Measurements from ENCODE around the gene EPB42. TPM values are rescaled to one million over a fixed set of nuclear protein-coding genes. Genes with fewer than 3 reads are reported as not detected.

Gene EPB42
- total RNA-seq, 1 experiment from 2014 or later: 0.10 TPM

DNA sequence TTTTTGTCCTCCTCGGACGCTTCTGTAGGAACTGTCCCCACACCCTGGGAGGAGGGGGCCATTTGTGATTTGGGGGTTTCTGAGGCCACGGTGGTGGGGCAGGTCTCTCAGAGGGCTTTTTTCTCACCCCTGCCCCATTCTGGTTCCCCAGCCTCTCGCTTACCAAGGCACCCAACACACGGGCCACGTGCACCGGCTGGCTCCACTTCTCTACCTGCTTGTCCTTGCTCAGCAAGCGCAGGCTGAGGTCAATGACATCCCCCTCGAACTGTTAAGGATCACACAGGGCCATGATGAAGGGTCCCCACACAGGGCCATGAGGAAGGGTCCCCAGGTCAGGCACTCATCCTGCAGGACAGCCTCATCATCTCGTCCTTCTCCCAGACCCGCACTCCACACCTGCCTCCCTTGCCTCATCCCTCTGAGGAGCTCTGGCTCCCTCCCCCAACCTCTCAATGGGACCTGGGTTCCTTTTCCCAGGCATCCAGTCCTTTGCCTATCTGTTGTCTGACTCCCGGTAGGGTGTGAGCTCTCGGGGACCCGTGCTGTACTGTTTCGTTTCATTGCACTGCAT is 10.6 kb downstream of the EPB42 start:
- ChIA-PET POLR2A (no interaction called here), CTCF (interaction anchor here (1.9 kb wide), 1 partner anchor 75 kb away, joined by 6 read pairs; no protein-coding TSS in a partner anchor)
- intact Hi-C loops (cut with micrococcal nuclease; ENCODE audit: unreplicated experiment): no loop called here

DNA sequence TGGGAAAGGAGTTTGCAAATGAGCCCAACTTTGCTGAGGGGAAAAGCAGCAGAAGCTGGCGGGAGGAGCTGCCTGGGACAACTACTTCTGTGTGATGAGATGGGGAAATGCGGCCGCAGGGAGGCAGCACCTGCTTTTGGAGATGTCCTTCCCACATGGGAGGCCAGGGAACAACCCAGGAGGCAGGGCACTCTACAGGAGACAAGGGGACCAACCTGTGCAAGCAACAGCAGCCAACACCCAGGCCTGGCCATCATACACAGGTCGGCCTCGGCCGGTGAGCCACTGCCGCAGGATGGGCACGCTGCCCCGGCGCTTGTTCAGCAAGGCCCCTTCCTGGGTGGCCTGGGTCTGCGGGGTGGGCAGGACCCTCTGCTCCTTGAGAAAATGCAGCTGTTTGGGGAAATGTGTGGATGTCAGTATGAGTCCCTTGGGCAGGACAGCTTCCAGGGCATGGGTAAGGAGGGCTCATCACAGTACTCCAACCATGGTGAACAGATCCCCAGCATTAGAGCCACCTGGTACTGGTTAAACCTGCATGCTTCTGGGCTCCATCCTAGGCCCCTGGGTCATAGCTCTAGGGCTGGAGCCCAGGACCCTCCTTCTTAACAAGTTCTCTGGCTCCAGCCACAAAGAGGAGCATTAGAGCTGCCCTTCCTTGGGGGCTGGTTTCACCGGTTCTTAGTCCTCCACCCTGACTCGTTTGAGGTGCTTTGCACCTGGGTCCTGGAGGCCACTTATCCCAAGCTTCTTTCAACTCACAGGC is 11.6 kb downstream of the EPB42 start:
- no peaks in the 10 kb centered on the region for H3K9me3 ChIP-seq (ENCODE audit: control insufficient read depth, insufficient read depth, low read depth, low read length)
- no peak overlapping the region for H3K4me3 ChIP-seq (ENCODE audit: low read depth in 2 of 2, low read length in 2 of 2)
- TF ChIP-seq, protein P1, sequence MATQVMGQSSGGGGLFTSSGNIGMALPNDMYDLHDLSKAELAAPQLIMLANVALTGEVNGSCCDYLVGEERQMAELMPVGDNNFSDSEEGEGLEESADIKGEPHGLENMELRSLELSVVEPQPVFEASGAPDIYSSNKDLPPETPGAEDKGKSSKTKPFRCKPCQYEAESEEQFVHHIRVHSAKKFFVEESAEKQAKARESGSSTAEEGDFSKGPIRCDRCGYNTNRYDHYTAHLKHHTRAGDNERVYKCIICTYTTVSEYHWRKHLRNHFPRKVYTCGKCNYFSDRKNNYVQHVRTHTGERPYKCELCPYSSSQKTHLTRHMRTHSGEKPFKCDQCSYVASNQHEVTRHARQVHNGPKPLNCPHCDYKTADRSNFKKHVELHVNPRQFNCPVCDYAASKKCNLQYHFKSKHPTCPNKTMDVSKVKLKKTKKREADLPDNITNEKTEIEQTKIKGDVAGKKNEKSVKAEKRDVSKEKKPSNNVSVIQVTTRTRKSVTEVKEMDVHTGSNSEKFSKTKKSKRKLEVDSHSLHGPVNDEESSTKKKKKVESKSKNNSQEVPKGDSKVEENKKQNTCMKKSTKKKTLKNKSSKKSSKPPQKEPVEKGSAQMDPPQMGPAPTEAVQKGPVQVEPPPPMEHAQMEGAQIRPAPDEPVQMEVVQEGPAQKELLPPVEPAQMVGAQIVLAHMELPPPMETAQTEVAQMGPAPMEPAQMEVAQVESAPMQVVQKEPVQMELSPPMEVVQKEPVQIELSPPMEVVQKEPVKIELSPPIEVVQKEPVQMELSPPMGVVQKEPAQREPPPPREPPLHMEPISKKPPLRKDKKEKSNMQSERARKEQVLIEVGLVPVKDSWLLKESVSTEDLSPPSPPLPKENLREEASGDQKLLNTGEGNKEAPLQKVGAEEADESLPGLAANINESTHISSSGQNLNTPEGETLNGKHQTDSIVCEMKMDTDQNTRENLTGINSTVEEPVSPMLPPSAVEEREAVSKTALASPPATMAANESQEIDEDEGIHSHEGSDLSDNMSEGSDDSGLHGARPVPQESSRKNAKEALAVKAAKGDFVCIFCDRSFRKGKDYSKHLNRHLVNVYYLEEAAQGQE (IDR thresholded peaks at IDR 0.05; ENCODE audit: insufficient read depth in 1 of 2, low read depth in 2 of 2, low read length in 1 of 2): no peak
- TF ChIP-seq, protein P2, sequence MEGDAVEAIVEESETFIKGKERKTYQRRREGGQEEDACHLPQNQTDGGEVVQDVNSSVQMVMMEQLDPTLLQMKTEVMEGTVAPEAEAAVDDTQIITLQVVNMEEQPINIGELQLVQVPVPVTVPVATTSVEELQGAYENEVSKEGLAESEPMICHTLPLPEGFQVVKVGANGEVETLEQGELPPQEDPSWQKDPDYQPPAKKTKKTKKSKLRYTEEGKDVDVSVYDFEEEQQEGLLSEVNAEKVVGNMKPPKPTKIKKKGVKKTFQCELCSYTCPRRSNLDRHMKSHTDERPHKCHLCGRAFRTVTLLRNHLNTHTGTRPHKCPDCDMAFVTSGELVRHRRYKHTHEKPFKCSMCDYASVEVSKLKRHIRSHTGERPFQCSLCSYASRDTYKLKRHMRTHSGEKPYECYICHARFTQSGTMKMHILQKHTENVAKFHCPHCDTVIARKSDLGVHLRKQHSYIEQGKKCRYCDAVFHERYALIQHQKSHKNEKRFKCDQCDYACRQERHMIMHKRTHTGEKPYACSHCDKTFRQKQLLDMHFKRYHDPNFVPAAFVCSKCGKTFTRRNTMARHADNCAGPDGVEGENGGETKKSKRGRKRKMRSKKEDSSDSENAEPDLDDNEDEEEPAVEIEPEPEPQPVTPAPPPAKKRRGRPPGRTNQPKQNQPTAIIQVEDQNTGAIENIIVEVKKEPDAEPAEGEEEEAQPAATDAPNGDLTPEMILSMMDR (IDR thresholded peaks at IDR 0.05): no peak; the same call in 1 of the 2 replicates
- TF ChIP-seq SIN3A (IDR thresholded peaks at IDR 0.05; ENCODE audit: borderline replicate concordance, insufficient read depth, low read depth, low read length): no peak
- ATAC-seq: peak; percentile 76
- ChIA-PET CTCF (interaction anchor here (0.6 to 2.4 kb wide), 3 partner anchors 16 to 76 kb away, joined by 4 to 9 read pairs (median 6); no protein-coding TSS in a partner anchor), POLR2A (no interaction called here)
- DNase-seq (ENCODE audit: low read depth, low spot score): no peak
- in situ Hi-C loops (cut with HindIII; ENCODE audit: low pct_unique_long_range_greater_than_20kb, low sequenced_read_pairs): no loop called here
- H3K4me1 ChIP-seq (ENCODE audit: control insufficient read depth, insufficient read depth, low read length): no peaks in the 10 kb centered on the region
- intact Hi-C loops (cut with micrococcal nuclease; ENCODE audit: unreplicated experiment): no loop called here
- peaks cover 3% of the 10 kb centered on the region; the same call in 1 of the 2 replicates for H3K27me3 ChIP-seq (ENCODE audit: control insufficient read depth, insufficient read depth, low read length)
- no peak overlapping the region for H3K27ac ChIP-seq (ENCODE audit: low read length)
- BruUV-seq (replicated peaks): no TSS peak
- H3K36me3 ChIP-seq (ENCODE audit: control insufficient read depth, insufficient read depth, low read length): no peaks in the 10 kb centered on the region

More for the DNA sequence above, 10.6 kb downstream of the EPB42 start:
- no peak for TF ChIP-seq TCF7L2 (IDR thresholded peaks at IDR 0.05; ENCODE audit: low read depth, low read length)
- TF ChIP-seq, protein P1 (IDR thresholded peaks at IDR 0.05; ENCODE audit: insufficient read depth in 1 of 2, low read depth in 2 of 2, low read length in 1 of 2): no peak
- TF ChIP-seq, protein P2 (IDR thresholded peaks at IDR 0.05): no peak
- no peak for TF ChIP-seq SIN3A (IDR thresholded peaks at IDR 0.05; ENCODE audit: borderline replicate concordance, insufficient read depth, low read depth, low read length)
- TF ChIP-seq POLR2AphosphoS5 (IDR thresholded peaks at IDR 0.05; ENCODE audit: low read depth, low read length): no peak
- no peak for DNase-seq (ENCODE audit: low read depth, low spot score)
- Histone ChIP-seq H3K27ac (ENCODE audit: low read length) (no peak overlapping the region), H3K27me3 (ENCODE audit: control insufficient read depth, insufficient read depth, low read length) (peaks cover 3% of the 10 kb centered on the region; the same call in 1 of the 2 replicates), H3K4me1 (ENCODE audit: control insufficient read depth, insufficient read depth, low read length) (no peaks in the 10 kb centered on the region), H3K4me3 (ENCODE audit: low read depth in 2 of 2, low read length in 2 of 2) (no peak overlapping the region), H3K9me3 (ENCODE audit: control insufficient read depth, insufficient read depth, low read depth, low read length) (no peaks in the 10 kb centered on the region), H3K36me3 (ENCODE audit: control insufficient read depth, insufficient read depth, low read length) (no peaks in the 10 kb centered on the region)
- BruUV-seq (replicated peaks): no TSS peak
- no peak for ATAC-seq
- in situ Hi-C loops (cut with HindIII; ENCODE audit: low pct_unique_long_range_greater_than_20kb, low sequenced_read_pairs): no loop called here
